ENCODE results near the gene ZNF335.

The ZNF335 gene

GRCh38 chr20:46009816-46010215 is 37.8 kb upstream of the ZNF335 start:
- TF ChIP-seq CTCF (conservative IDR thresholded peaks at IDR 0.05; ENCODE audit: low read depth): no peak
- H3K27ac ChIP-seq: no peak overlapping the region
- ChIA-PET POLR2A (ENCODE audit: low non-redundant PET) (interaction anchor here (0.8 kb wide), 1 partner anchor 105 kb away, joined by 3 read pairs; no protein-coding TSS in a partner anchor), CTCF (interaction anchor here (0.5 to 1.8 kb wide), 4 partner anchors 9 to 508 kb away, joined by 3 to 7 read pairs (median 4); no protein-coding TSS in a partner anchor)
- no peak for DNase-seq (ENCODE audit: low spot score)

GRCh38 chr20:46007671-46008070 is 35.7 kb upstream of the ZNF335 start:
- no peak overlapping the region for H3K27ac ChIP-seq
- no peak for DNase-seq (ENCODE audit: low spot score)
- CTCF ChIA-PET: interaction anchor here (1.3 to 1.6 kb wide), 2 partner anchors 15 to 20 kb away, joined by 5 to 11 read pairs; no protein-coding TSS in a partner anchor
- TF ChIP-seq CTCF (conservative IDR thresholded peaks at IDR 0.05; ENCODE audit: low read depth): no peak
- POLR2A ChIA-PET (ENCODE audit: low non-redundant PET): no interaction called here

- no peak overlapping the region for H3K27ac ChIP-seq
- ChIA-PET CTCF (interaction anchor here (0.6 to 1.8 kb wide), 5 partner anchors 10 to 37 kb away, joined by 4 to 11 read pairs (median 6); no protein-coding TSS in a partner anchor), POLR2A (ENCODE audit: low non-redundant PET) (no interaction called here)
- no peak for TF ChIP-seq CTCF (conservative IDR thresholded peaks at IDR 0.05; ENCODE audit: low read depth)
- DNase-seq (ENCODE audit: low spot score): no peak
Measured at GRCh38 chr20:46006964-46007363, 35.0 kb upstream of the ZNF335 start.

- ChIA-PET CTCF (interaction anchor here (0.6 to 2.4 kb wide), 4 partner anchors 8 to 36 kb away, joined by 4 to 24 read pairs (median 8); no protein-coding TSS in a partner anchor), POLR2A (ENCODE audit: low non-redundant PET) (no interaction called here)
- H3K27ac ChIP-seq: no peak overlapping the region
- TF ChIP-seq CTCF (conservative IDR thresholded peaks at IDR 0.05; ENCODE audit: low read depth): no peak
- DNase-seq (ENCODE audit: low spot score): no peak
Measured at GRCh38 chr20:46006022-46006705, 34.2 kb upstream of the ZNF335 start.

- no peak overlapping the region for H3K27ac ChIP-seq
- POLR2A ChIA-PET (ENCODE audit: low non-redundant PET): no interaction called here
- TF ChIP-seq CTCF (conservative IDR thresholded peaks at IDR 0.05; ENCODE audit: low read depth): no peak
- CTCF ChIA-PET: interaction anchor here (0.6 to 2.4 kb wide), 4 partner anchors 9 to 162 kb away, joined by 3 to 24 read pairs (median 6); no protein-coding TSS in a partner anchor
- DNase-seq (ENCODE audit: low spot score): peak; percentile 84
Measured at GRCh38 chr20:46004889-46005473, 33.0 kb upstream of the ZNF335 start.

- DNase-seq (ENCODE audit: low spot score): no peak
- CTCF ChIA-PET: interaction anchor here (0.6 to 2.4 kb wide), 4 partner anchors 10 to 163 kb away, joined by 3 to 24 read pairs (median 6); no protein-coding TSS in a partner anchor
- POLR2A ChIA-PET (ENCODE audit: low non-redundant PET): no interaction called here
- TF ChIP-seq CTCF (conservative IDR thresholded peaks at IDR 0.05; ENCODE audit: low read depth): no peak
- no peak overlapping the region for H3K27ac ChIP-seq
Measured at GRCh38 chr20:46004187-46004586, 32.2 kb upstream of the ZNF335 start.
